Head of caudate nucleus (tissue), 42 donors: Measurements from ENCODE around the gene SIAH3.

Experiments
- DNase-seq, 42 donors: peaks; one replicate each; pipeline versions ENCODE4 v3.0.0 to v3.0.0-alpha.2; 2020 to 2021; ENCODE audit warnings: mixed read lengths in 7 of 42
- intact Hi-C: fragments of 100-400 bp; cut with DNase I; formaldehyde crosslinking; loops from one replicate; pipeline ENCODE4 v1.15.0; 2022

Gene SIAH3

DNA sequence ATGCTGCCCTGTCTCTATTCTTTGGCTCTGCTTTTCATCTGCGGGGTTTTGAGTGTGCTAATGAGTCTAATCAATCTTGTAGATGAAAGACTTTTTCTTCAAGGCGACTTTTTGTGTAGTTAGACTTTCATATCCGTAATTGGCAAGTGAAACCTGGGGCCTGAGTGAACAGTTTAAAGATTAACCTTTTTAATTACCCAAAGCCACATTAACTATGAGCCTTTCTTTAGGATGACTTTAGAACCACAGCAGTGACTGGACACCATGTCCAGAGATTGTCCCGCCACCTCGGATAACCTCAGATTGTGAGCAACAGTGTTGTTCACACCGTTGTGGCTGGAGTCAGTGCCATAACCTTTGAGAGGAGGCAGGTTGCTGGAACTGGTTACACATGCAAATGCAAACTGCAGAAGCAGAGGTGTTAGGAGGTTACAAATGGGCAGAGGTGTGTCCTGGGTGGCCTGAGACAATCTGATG lies 58.7 kb downstream of the SIAH3 start:
- no peak for DNase-seq
- intact Hi-C loops: no loop called here

DNA sequence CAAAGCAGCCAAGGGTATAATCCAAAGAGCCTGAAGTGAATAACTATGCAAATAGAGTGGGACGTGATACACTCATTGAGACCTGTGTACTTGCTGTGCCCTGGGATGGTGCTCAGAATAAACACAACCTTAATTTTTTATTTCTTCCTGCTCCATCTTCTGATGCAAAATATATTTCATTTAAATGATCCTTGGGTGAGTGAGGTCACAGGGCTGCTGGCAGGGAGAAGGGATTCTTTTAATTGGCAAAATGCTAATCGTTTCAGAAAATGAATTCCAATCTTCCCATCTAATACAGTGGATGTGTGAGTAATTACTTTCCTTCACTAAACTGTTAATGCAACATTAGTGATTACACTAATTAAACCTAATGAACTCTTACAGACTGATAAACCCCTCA lies 63.5 kb downstream of the SIAH3 start:
- intact Hi-C loops: no loop called here
- DNase-seq: no peak

DNA sequence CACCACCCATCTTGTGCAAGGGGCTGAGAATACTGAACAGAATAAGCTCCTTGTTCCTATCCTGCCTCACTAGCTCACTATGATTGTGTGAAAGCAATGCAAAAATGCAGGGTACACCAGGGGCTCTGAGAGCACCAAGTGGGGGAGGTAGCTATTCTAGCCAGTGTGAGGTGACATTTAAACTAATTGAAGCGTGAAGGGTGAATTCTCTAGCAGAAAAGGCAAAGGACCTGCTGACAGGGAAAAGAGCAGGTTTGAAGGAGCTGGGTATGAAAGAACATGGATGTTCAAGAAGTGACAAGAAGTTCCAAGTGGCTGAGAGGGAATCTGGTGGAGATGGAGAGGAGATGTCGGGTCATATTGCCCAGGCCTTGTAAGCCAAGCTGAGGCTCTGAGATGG lies 64.2 kb downstream of the SIAH3 start:
- DNase-seq: no peak
- intact Hi-C loops: no loop called here

DNA sequence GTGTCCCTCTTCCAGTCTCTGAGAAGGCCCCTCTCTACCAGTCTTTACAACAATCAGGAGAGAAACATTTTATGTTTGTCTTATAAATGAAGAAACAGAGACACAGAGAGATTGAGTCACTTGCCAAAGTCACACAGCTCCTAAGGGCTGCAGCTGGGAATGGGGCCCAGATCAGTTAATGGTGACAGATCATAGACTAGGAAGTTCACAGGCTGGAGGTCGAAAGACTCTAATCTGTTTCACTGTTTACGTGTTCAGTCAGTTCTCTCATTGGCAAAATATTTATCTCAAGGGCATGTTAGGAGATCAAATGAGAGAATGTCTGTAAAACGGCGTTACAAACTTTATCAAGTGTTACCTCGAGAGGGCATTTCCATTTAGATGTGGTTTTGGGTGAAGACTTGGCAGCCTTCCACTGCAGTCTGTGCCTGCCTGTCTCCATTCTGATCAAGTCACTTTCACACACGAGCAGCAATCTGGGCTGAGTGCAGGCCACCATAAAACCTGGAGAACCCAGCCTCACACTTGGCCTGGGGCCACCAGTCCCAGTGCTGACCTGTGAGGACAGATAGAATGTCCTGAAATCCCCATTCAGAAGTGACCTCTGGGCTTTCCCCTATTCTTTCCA lies 65.1 kb downstream of the SIAH3 start:
- intact Hi-C loops: no loop called here
- DNase-seq: no peak

DNA sequence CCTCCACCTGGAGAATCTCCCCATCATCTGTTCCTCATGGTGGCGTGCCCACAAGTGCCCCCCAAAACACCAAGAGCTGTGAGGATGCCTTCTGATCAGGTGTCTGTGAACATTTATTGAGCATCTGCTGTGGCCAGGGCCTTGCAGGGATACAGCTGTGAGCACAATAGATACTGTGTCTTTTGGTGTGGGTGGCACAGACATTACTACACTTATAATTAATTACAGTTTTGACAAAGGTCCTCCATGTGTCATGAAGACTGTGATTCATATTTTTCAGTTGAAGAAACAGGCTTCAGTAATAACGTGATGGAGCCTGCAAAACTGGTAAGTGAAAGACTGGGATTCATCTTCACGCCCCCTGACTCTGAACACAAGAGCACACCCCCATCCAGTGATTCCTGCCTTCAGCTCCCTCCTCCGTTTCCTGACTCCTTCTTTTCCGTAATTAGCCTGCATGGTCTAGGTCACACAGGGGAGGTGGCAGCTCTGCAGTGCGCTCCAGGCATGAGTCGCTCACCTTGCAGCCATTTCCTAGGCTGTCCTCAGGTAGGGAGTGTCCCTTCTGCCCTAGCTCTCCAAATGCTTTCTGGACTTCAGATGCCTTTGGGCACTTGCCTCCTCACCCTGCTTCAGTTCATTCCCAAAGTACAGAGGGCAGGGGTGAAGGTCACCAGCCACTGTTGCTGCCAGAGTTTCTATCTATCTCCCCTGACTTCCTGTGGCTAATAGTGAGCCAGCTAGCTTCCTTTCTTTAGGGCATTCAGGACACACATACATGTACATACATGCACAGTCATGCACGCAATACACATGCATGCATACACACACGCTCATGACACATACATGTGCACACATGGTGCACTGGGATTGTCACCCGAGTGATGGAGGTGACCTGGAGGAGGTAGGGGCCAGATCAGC lies 66.5 kb downstream of the SIAH3 start:
- DNase-seq: peak in 31 of 42 donors; percentile 7 to 81 (median 38)
- intact Hi-C loops: no loop called here

DNA sequence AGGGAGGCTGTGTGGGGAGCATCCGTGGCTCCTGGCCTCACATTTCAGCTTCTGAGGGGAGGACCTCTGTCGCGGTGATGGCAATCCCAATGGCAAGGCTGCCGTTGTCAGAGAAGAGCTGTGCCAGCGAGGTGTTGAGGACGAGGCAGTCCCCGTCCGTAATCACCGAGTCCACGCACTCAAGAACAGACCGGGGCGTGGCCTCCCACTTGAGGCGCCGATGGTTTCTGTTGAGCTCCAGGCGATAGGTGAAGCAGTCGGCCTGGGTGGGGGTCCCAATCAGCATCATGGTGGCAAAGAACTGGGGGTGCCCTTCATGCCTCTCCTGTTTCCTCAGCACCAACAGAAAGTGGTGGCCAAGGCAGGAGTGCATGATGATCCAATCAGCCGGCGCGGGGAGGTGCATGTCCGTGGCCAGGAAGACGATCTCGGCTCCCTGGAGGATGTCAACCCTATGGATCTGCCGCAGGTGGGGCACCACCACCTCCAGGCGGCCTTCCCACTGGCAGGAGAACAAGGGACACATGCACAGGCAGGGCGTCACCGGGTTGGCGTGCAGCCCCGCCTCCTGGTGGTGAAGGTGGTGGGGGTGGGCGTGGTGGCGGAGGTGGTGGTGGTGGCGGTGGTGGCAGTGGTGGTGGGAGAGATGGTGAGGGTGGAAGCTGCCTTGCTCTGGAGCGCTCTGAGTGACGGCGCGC lies 68.1 kb downstream of the SIAH3 start:
- intact Hi-C loops: no loop called here
- no peak for DNase-seq

DNA sequence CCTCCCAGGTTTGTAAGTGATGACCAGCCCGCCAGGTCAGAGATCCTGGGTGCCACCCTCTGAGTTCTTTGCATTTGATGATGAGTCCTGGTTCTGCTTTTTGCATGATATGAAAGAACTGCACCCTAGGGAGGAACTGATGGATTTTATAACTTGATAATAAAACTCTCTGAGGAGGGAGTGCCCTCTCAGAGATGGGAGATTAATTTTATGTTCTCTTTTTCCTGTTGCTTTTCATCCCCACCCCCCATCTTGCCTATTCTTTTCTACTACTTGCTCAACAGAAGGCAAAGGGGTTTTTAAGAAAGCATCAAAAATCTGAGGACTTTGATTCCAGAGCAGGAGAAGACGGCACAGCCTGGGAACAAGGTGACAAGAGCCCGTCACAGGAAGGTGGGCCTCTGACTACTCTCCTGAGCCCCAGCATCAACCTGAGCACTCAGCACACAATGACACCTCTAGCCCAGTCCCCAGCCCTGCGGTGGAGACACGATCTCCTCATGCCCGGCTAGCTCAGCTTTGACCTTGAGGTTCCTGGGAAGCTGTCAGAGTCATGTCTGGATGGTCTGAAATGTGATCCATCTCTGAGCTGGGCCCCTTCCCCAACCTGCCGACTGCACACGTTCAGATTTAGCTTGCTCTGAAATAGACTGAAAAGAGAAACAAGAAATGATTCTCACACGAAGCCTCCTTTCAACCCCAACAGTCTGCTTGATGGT lies 69.1 kb downstream of the SIAH3 start:
- no peak for DNase-seq
- intact Hi-C loops: no loop called here

DNA sequence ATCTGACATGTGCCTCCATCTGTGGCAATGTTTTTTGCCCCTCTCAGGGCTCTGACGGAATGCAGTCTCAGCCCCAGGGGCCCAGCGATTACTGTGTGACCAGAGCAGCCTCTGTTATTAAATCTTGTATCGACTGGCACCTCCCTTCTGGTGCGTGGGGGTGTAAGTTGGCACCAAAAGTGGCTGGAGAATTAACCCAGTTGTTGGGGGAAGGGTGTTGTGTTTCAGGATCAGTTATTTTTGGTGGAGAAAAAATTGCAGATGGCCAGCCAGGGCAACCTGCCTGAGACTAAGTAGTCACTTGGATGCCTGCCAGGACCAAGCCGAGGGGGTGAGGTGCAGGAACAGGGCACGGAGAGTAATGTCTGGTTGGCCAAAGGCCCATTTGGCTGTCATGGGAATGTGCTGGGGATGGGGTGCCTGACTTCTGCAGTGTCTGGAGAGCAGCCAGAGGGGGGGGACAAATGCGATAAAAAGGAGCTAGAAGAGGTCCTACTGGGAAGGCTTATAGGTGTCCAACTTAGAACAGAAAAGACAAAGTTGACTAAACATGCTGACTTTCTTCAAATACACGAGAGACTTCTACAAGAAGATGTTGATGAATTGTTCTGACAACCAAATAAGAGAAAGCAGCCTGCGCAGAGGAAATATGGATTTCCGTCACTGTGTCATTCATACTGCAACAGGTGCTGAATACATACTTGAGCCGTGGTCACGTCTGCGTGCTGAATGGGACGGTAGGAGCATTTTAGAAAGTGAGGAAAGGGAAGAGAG lies 69.8 kb downstream of the SIAH3 start:
- intact Hi-C loops: no loop called here
- DNase-seq: peak in 6 of 42 donors; percentile 3 to 53 (median 24)

DNA sequence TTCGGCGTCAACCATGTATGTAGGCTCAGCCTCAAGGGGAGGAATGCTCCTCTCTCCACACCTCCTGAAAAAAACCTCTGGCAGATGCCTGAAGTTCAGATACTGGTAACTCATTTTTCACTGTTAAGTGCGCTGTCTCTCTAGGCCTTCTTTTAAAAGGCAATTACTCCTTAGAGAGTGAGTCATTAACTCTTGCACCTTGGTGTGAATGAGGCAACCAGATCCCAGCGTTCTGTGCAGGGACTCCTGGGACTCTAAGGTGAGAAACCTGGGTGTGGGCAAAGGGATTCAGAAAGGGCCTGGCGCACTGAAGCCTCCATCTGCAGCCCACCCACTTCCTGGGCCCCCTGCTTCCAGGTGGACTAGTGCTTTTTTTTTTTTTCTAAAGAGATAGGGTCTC lies 71.7 kb downstream of the SIAH3 start:
- no peak for DNase-seq
- intact Hi-C loops: no loop called here

DNA sequence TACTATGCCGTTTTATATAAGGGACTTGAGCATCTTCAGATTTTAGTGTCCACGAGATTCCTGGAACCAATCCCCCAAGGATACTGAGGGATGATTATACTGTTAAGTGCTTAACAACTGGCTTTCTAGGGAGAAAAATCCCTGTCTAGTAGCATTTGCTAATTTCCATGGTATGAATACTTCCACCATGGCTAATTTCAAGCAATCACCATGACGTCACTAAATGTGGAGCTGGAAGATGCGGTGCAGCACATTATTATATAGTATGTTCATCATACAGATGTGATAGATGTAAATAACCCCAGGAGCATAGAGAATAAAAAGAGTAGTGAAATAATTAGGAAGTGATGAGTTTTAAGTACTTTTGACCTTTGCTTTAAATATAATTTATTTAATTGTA lies 72.7 kb downstream of the SIAH3 start:
- DNase-seq: no peak
- intact Hi-C loops: no loop called here

DNA sequence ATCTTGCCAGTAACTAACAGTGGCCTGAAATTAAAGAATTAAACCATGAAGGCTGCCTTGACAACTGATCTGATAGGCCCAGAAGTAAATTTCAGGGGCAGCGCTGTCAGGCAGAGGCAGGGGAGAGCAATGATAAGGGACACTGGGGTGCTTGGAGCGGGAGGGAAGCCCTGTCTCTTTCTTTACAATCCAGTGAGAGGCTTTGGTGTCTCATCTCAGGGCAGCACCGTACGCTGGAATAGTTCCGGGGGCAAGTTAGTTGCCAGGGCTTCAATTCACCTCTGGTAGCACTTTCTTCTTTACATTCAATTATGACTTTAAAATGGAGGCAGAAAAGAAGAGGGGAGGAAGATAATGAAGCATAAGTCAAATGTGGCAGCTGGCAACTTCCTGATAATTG lies 74.8 kb downstream of the SIAH3 start:
- intact Hi-C loops: no loop called here
- DNase-seq: no peak

DNA sequence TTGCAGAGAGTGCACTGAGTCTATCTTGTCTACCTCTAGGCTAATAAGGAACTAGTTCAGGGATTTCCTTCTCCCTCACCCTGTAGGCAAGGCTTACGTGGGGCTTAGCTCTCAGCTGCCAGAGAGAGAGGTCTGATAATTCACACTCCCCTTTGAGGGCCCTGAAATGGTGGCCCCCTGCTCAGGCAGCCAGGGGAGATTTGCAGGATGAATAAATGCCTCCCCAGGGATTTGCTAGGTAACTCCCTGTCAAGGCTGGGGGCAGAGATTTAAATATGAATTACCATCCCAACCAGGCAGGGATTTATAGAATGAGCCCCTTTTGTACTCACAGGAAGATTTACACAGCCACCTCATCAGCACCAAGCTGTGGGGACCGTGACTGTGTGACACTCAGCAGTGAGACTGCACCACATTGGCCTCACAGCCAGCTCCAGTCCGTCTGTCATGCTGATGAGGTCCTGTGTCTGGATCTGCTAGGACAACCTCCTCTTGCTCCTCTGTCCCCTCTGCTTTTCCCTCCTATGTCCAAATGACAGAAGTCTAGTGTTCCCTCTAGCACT lies 76.1 kb downstream of the SIAH3 start:
- intact Hi-C loops: no loop called here
- DNase-seq: no peak

DNA sequence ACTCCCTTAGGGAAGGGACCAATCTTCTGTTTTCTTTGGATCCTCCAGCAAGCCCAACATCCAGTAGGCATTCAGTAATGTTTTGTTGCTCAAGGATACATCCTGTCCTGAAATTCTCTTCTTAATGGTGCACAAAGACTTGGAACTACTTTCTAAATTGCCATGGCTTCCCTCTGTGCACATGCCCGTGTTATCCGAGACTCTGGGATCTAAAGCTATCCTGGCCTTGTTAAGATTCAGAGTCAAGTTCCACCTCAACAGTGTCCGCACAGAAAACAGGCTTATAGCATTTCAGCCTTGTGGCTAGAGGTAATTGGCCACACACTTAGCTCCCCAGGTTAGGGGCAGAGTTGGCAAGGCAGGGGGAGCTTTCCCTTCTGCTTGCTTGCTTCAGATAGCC lies 77.6 kb downstream of the SIAH3 start:
- DNase-seq: no peak
- intact Hi-C loops: no loop called here

DNA sequence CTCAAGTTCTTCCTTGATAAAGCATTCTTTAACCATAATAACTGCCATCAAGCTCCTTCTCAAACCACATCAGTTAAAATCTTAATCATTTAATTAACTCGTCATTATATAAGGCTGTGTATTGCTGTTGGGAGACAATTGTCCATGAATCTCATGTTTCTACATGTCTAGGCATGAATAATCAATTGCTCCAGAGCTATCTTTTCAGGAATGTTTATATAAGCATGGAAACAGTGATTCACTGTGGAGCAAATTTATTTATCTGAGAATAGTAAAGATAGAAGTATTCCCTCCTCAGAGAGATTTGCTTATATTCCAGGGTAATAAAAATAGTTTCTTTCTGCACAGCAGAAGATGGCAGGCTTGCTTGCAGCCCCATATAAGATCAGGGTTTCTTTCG lies 78.3 kb downstream of the SIAH3 start:
- DNase-seq: no peak
- intact Hi-C loops: no loop called here

DNA sequence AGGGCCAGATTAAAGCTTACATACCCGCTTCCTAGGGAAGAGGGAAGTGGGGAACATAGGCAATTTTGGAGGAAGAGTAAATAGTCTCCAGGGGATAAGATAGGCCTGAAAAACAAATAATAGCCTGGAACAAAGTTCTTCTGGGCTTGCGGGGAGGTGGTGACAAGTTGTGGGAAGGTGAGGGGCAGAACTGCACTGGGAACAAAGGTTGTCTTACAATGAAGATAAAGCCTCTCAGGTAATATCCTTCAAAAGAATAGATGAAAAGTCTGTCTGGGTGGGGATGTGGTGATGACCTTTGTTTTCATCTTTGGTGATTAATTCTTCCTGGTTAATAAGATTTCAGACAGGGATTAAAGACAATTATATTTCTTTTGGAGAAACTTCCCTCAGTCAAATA lies 80.7 kb downstream of the SIAH3 start:
- intact Hi-C loops: no loop called here

DNA sequence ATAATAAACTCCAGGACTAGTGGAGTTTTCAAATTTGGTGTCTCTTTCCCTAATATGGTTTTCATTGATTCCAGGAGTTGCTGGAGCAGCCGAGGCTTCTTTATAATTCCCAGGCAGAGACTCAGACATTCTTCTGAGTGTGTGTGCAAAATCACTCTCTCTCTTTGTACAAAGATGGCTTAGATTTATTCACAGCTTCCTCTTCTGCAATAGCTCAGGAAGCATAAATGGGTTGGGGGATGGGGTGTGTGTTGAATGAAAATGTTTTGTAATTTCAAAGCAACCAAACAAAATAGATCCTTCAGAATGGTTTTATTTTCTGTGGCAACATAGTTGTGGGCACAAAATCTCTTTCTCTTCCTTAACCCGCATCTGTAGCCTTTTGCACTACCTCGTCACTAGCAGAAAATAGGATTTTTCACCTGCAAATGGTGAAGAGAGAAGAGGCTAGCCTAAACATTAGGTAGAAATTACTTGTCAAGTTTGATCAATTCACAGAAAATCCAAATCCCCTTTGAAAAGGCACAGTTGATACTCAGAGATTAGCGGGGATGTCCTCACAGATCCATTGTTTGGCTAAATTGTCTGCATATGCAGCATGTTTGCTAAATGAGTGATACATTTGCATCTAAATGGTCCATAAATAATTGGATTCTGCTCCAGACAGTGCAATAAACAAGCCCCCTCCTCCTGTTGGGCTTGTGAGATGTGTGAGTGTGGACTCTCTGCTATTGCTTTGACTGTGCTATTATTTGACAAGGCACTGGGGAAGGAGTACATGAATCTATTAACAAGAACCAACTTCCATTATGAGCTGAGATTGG lies 82.7 kb downstream of the SIAH3 start:
- DNase-seq: no peak
- intact Hi-C loops: no loop called here

More for the DNA sequence above, 80.7 kb downstream of the SIAH3 start:
- no peak for DNase-seq

DNA sequence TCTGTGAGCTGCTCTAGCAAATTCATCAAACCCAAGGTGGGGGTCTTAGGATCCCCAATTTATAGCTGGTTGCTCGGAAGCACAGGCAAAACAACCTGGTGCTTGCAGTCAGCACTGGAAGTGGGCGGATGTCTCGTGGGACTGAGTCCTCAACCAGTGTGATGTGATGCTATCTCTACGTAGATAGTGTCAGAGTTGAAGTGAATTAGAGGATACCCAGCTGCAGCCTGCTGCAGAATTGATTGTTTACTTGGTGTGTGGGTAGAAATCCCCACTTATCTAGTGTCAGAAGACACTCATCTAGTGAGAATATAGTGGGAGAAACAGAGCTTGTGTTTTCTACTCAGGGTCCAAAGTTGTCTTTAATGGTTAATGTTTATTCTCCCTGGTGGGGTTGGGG lies 86.1 kb downstream of the SIAH3 start:
- no peak for DNase-seq
- intact Hi-C loops: no loop called here

DNA sequence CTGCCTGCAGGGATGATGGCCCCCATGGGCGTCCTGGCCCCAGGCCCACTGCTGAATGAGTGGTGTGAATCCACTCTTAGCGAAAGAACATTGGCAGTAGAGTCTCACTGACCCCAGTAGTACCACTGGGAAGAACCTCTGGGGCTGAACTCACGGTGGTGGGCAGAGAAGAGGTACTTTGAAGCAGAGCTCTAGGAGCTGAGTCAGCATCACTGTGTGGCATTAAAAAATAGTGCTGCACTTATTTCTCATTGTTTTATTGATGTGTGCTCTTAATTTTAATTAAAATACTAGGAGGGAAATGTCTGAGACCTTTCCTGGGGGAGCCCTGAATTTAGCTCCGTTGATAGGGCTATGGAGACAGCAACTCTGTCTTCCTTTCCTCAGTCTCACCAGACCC lies 88.1 kb downstream of the SIAH3 start:
- DNase-seq: no peak
- intact Hi-C loops: no loop called here
